HG03025 (cell line): ENCODE results near the gene TTYH3.

Source experiments
- ATAC-seq: cut with Tn5 transposase; IDR thresholded peaks from one replicate; pipeline ENCODE4 v1.9.1; 2021; ENCODE audit warnings: mild to moderate bottlenecking, moderate library complexity; ENCODE audit not compliant: unreplicated experiment, low FRiP score

Gene TTYH3

GRCh38 chr7:2633538-2634266 is 1.9 kb downstream of the TTYH3 start:
- ATAC-seq = no peak

GRCh38 chr7:2634267-2635145 is 2.7 kb downstream of the TTYH3 start:
- no peak for ATAC-seq

- ATAC-seq = no peak
Measured at GRCh38 chr7:2635148-2635668, 3.4 kb downstream of the TTYH3 start.

GRCh38 chr7:2635810-2636701 is 4.3 kb downstream of the TTYH3 start:
- no peak for ATAC-seq

GRCh38 chr7:2637066-2637471 is 5.3 kb downstream of the TTYH3 start:
- no peak for ATAC-seq

GRCh38 chr7:2637505-2638223 is 5.9 kb downstream of the TTYH3 start:
- no peak for ATAC-seq

- no peak for ATAC-seq
Measured at GRCh38 chr7:2638224-2638991, 6.6 kb downstream of the TTYH3 start.

- ATAC-seq = no peak
Measured at GRCh38 chr7:2639181-2639681, 7.4 kb downstream of the TTYH3 start.

- ATAC-seq = no peak
Measured at GRCh38 chr7:2639695-2640481, 8.1 kb downstream of the TTYH3 start.

GRCh38 chr7:2640482-2640830 is 8.7 kb downstream of the TTYH3 start:
- ATAC-seq = no peak

GRCh38 chr7:2640846-2641316 is 9.1 kb downstream of the TTYH3 start:
- no peak for ATAC-seq

GRCh38 chr7:2641406-2642393 is 9.9 kb downstream of the TTYH3 start:
- ATAC-seq = no peak

- no peak for ATAC-seq
Measured at GRCh38 chr7:2643386-2644219, 11.8 kb downstream of the TTYH3 start.

GRCh38 chr7:2644220-2644561 is 12.4 kb downstream of the TTYH3 start:
- no peak for ATAC-seq

GRCh38 chr7:2644562-2645273 is 12.9 kb downstream of the TTYH3 start:
- ATAC-seq = no peak
